A673 (cell line): Measurements from ENCODE around the gene WFDC10A. TPM values are rescaled to one million over a fixed set of nuclear protein-coding genes. Genes with fewer than 3 reads are reported as not detected.
A peak's percentile ranks its signal among the peaks of the same experiment; 100 is the strongest.

Experiments used
- BruUV-seq: library from RNA; stranded (reverse); fragments of 400-500 nt; replicated peaks from 2 replicates; lab custom pipeline; 2021; lab: Mats Ljungman, UMichigan
- CTCF ChIA-PET: fragments of 300-600 bp; sonication (Branson Sonifier 250); formaldehyde crosslinking; loops from one replicate; lab custom pipeline; 2022; ENCODE audit warnings: antibody characterized with exemption; lab: Charles Lee
- POLR2A ChIA-PET: fragments of 300-600 bp; sonication (Branson Sonifier 250); formaldehyde crosslinking; loops from one replicate; lab custom pipeline; 2022; ENCODE audit warnings: antibody characterized with exemption; ENCODE audit not compliant: low non-redundant PET; lab: Charles Lee
- DNase-seq: peaks from one replicate; pipeline ENCODE4 v3.0.0-alpha.2; 2015; ENCODE audit warnings: low spot score
- H3K27ac ChIP-seq: fragments of 200-600 bp; sonication (generic); 2 replicates; pipeline ENCODE4 v1.5.1; 2016; ENCODE audit warnings: mixed run types, low read depth, mild to moderate bottlenecking, mixed read lengths, antibody characterized with exemption, low read length; ENCODE audit not compliant: poor library complexity, severe bottlenecking
- H3K27me3 ChIP-seq: fragments of 200-600 bp; sonication (generic); replicated peaks from 2 replicates; pipeline ENCODE4 v1.6.1; 2017; ENCODE audit warnings: mixed run types, low read depth, mild to moderate bottlenecking, mixed read lengths, antibody characterized with exemption, low read length; ENCODE audit not compliant: insufficient read depth, poor library complexity
- H3K36me3 ChIP-seq: fragments of 200-600 bp; sonication (generic); 2 replicates; pipeline ENCODE4 v1.6.1; 2016; ENCODE audit warnings: mixed run types, mild to moderate bottlenecking, mixed read lengths, antibody characterized with exemption, low read length; ENCODE audit not compliant: insufficient read depth, poor library complexity, severe bottlenecking
- H3K4me1 ChIP-seq: fragments of 200-600 bp; sonication (generic); 2 replicates; pipeline ENCODE4 v1.6.1; 2017; ENCODE audit warnings: mixed run types, mild to moderate bottlenecking, mixed read lengths, antibody characterized with exemption, low read length; ENCODE audit not compliant: insufficient read depth, poor library complexity, severe bottlenecking
- H3K4me3 ChIP-seq: fragments of 200-600 bp; sonication (generic); 2 replicates; pipeline ENCODE4 v1.5.1; 2016; ENCODE audit warnings: low read depth, mixed run types, mild to moderate bottlenecking, mixed read lengths, low read length; ENCODE audit not compliant: poor library complexity, severe bottlenecking
- H3K9me3 ChIP-seq: fragments of 200-600 bp; sonication (generic); 2 replicates; pipeline ENCODE4 v1.6.1; 2016; ENCODE audit warnings: mixed run types, low read depth, mild to moderate bottlenecking, mixed read lengths, antibody characterized with exemption, low read length; ENCODE audit not compliant: poor library complexity, severe bottlenecking
- EZH2 ChIP-seq: fragments of 200-600 bp; sonication (generic); IDR thresholded peaks from 2 replicates; pipeline ENCODE4 v1.6.1; 2017; ENCODE audit warnings: borderline replicate concordance, low read depth, mild to moderate bottlenecking, mixed read lengths, antibody characterized with exemption, low read length; ENCODE audit not compliant: poor library complexity, severe bottlenecking
- intact Hi-C: fragments of 100-400 bp; cut with micrococcal nuclease; formaldehyde crosslinking; loops from one replicate; pipeline ENCODE4 v1.10.0; 2022; ENCODE audit not compliant: unreplicated experiment
- total RNA-seq: library from RNA; stranded (reverse); gene quantifications from 2 replicates; pipeline ENCODE4 v1.2.3, GENCODE V29; 2021
- TF ChIP-seq, protein P1 (sequence below): fragments of 300-800, 200-600 bp; sonication (generic); conservative IDR thresholded peaks from 2 replicates; pipeline ENCODE4 v1.5.1; 2017; ENCODE audit warnings: low read depth, mild to moderate bottlenecking, antibody characterized with exemption, low read length, moderate library complexity, mixed read lengths

The WFDC10A gene
- total RNA-seq, 1 experiment from 2014 or later = not detected

DNA sequence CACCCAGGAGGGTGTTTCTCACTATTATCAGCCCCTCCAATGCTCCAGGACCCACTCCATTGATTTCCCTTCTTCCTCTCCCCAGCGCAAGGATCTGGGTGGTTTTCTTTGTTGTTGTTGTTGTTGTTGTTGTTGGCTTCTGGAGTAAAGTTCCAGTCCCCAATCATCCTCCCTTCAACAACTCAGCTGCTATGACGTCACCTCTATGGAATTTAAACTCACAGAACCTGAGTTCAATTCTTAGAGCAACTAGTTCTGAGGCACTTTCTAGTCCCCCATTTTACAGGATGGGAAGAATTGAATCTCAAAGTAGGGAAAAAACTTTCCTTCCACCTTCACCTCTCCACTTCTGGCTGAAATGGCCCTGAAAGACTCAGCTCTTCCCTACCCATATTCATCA, 40.7 kb upstream of the WFDC10A start:
- intact Hi-C loops = no loop called here
- DNase-seq = no peak
- POLR2A ChIA-PET = no interaction called here
- H3K27me3 ChIP-seq = peaks cover 6% of the 10 kb centered on the region
- no peaks in the 10 kb centered on the region for H3K36me3 ChIP-seq
- H3K4me3 ChIP-seq = no peak overlapping the region
- H3K27ac ChIP-seq = no peak overlapping the region
- CTCF ChIA-PET = no interaction called here
- H3K4me1 ChIP-seq = no peaks in the 10 kb centered on the region
- H3K9me3 ChIP-seq = no peaks in the 10 kb centered on the region
- BruUV-seq = no TSS peak
- no peak for TF ChIP-seq EZH2
- TF ChIP-seq, protein P1, sequence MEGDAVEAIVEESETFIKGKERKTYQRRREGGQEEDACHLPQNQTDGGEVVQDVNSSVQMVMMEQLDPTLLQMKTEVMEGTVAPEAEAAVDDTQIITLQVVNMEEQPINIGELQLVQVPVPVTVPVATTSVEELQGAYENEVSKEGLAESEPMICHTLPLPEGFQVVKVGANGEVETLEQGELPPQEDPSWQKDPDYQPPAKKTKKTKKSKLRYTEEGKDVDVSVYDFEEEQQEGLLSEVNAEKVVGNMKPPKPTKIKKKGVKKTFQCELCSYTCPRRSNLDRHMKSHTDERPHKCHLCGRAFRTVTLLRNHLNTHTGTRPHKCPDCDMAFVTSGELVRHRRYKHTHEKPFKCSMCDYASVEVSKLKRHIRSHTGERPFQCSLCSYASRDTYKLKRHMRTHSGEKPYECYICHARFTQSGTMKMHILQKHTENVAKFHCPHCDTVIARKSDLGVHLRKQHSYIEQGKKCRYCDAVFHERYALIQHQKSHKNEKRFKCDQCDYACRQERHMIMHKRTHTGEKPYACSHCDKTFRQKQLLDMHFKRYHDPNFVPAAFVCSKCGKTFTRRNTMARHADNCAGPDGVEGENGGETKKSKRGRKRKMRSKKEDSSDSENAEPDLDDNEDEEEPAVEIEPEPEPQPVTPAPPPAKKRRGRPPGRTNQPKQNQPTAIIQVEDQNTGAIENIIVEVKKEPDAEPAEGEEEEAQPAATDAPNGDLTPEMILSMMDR = no peak

DNA sequence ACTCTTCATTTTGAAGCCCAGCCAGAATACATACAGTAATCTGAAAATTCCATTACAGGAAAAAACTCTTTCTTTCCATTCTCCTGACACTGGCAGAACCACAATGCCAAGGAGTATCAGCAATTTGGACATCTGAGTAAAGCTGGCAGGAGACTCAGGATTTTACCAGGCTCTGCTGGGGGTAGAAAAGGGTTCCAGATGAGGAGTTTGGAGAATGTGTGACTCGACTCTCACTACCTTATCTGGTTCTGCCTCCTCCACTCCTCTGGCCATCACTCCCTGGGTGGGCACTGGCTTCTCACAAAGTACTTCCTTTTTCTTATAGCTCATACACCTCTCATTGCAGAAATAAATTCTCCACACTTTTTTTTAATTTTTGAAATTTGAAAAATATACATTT, 39.8 kb upstream of the WFDC10A start:
- ChIA-PET CTCF (no interaction called here), POLR2A (no interaction called here)
- TF ChIP-seq, protein P1 = no peak
- no peak for TF ChIP-seq EZH2
- Histone ChIP-seq H3K9me3 (no peaks in the 10 kb centered on the region), H3K4me1 (no peaks in the 10 kb centered on the region), H3K27me3 (peaks cover 6% of the 10 kb centered on the region), H3K4me3 (no peak overlapping the region), H3K36me3 (no peaks in the 10 kb centered on the region), H3K27ac (no peak overlapping the region)
- intact Hi-C loops = no loop called here
- DNase-seq = no peak
- BruUV-seq = no TSS peak

DNA sequence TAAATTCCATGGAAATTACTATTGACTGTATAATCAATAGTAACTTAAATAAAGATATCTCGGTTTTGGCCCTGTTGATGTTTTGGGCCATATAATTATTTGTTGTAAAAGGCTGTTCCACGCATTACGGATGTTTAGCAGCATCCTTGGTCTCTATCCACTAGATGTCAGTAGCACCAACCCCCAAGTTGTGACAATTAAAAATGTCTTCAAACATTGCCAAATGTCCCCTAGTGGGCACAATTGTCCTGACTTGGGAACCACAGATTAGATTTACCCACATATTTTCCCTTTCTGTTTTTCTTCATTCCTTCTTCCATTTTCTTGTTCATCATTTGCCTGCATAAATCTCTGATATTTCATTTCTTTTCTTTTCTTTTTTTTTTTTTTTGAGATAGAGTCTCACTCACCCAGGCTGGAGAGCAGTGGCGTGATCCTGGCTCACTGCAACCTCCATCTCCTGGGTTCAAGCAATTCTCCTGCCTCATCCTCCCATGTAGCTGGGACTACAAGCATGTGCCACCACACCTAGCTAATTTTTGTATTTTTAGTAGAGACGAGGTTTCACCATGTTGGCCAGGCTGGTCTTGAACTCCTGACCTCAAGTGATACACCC, 36.9 kb upstream of the WFDC10A start:
- CTCF ChIA-PET = interaction anchor here (1.9 kb wide), 1 partner anchor 178 kb away, joined by 6 read pairs; no protein-coding TSS in a partner anchor
- no peak overlapping the region for H3K27ac ChIP-seq

More for the DNA sequence above, 36.9 kb upstream of the WFDC10A start:
- TF ChIP-seq, protein P1 = peak; percentile 88
- TF ChIP-seq EZH2 = no peak
- peak; percentile 82 for DNase-seq
- BruUV-seq = no TSS peak
- no peaks in the 10 kb centered on the region for H3K36me3 ChIP-seq
- peaks cover 18% of the 10 kb centered on the region for H3K27me3 ChIP-seq
- intact Hi-C loops = loop anchor here (2.0 kb wide), 1 partner anchor 178 kb away; no protein-coding TSS in a partner anchor
- no peak overlapping the region for H3K4me3 ChIP-seq
- POLR2A ChIA-PET = no interaction called here
- no peaks in the 10 kb centered on the region for H3K9me3 ChIP-seq
- no peaks in the 10 kb centered on the region for H3K4me1 ChIP-seq
